Right ventricle myocardium superior (tissue), 1 donor: ENCODE data around the gene EXD3. TPM values are rescaled to one million over a fixed set of nuclear protein-coding genes. Genes with fewer than 3 reads are reported as not detected.

Source experiments
- ATAC-seq: fragments of 200-7000 bp; cut with Tn5 transposase; one replicate; pipeline ENCODE4 v1.9.1; 2020; ENCODE audit warnings: mild to moderate bottlenecking; ENCODE audit not compliant: poor library complexity
- DNase-seq: peaks from one replicate; pipeline ENCODE4 v3.0.0-alpha.2; 2020
- intact Hi-C: fragments of 100-400 bp; cut with DNase I; formaldehyde crosslinking; loops from one replicate; pipeline ENCODE4 v1.11.2; 2022
- total RNA-seq: library from RNA; stranded (reverse); fragmentation: NEBNext Ultra II Directional; extraction: Animal tissue kit (Norgen Biotek cat#: 25700); gene quantifications from one replicate; pipeline ENCODE4 v1.2.1, GENCODE V29; 2021
- donor health status: DM: no; HTN: yes; CAD: no; lungs with severe emphysema.

EXD3 gene
- total RNA-seq, 1 donor from 2014 or later, result 6.9 TPM

DNA sequence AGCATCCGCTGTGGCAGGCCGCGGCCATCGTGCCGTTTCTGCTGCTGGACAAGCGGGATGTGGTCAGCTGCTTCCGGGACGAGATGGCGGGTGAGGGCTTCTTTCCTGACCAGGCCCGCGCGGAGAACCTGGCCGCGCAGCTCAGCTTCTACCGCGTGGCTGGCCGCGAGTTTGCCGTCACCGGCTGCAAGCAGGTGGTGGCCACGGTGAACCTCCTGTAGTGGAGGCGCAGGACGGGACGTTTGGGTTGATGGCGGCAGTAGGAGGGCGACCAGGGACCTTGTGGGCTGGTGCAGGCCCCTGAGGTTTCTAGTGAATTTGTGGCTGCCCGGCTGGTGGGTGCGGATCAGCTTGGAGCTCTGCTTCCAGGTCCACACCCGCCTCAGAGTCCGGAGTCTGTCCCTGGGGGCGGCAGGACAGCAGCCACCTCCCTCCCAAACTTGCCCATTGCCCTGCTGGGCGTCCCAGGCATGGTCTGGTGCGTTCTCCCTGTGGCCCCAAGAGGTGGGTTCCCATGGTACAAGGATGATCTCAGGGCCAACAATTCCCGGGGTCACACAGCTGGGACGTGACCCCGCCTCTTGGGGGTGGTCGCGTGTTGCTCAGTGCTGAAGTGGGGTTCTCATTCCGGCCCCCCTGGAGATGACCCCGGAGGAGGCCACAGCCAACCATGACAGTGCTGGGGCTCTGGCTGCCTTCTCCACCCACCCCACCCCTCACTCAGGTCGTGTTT, 143.1 kb downstream of the EXD3 start:
- ATAC-seq, result no peak
- intact Hi-C loops, result no loop called here
- DNase-seq, result no peak

DNA sequence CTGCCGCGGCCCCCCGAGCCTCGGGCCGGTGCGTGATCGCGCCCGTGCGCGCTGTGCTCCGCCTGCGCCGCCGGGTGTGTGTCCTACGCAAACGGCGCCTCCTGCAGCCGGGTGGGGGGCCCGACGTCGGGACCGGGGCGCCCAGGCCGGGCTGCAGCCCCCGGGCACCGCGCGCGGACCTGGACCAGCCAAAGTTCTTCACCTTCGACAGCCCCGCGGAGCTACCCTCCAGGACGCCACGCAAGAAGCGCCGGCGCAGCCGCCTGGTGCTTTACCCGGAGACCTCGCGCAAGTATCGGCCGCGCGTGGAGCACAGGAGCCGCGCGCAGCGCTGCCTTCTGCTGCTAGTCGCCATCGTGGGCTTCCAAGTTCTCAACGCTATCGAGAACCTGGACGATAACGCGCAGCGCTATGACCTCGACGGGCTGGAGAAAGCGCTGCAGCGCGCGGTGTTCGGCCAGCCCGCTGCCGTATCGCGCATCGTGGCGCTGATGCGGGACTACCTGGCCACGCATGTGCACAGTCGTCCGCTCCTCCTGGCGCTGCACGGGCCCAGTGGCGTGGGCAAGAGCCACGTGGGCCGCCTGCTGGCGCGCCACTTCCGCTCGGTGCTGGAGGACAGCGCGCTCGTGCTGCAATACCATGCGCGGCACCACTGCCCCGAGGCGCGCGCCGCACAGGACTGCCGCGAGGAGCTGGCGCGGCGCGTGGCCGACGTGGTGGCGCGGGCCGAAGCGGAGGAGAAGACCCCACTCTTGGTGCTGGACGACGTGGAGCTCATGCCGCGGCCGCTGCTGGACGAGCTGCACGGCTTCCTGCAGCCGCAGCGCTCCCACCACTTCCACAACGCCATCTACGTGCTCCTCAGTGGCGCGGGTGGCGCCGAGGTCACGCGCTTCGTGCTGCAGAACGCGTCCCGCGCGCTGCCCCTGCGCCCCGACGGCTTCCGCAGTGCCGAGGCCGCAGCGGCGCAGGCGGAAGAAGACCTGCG, 143.9 kb downstream of the EXD3 start:
- intact Hi-C loops, result no loop called here
- no peak for DNase-seq
- no peak for ATAC-seq

DNA sequence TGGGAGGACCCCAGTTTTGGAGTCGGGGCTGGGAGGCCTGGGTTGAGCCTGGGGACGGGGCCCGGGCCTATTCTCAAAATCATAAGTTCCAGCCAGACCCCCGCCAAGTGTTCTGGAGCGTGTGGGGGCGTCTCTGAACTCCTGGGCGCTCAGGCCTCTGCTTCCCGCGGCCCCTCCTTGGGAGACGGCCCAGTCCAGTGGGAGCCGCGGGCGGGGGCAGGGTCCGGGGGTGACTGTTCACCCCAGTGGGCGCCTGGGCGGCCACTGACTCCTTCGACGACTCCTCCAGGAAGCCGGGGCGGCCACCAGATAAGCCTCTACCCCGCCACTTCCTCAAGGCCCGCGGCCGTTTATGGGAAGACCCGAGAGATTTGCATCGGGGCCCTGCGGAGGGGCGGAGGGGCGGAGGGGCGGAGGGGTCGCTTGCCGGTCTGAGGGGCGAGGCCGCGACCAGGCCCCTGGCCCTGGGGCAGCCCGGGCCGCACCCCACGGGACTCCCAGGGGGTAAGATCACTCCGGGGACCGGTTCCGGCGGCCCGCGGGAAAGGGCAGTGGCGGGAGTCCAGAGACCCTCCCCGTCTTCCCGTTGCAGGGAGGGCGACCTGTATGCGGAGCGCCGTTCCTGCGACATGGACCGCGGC, 144.8 kb downstream of the EXD3 start:
- peak; percentile 2 for ATAC-seq
- intact Hi-C loops, result no loop called here
- DNase-seq, result no peak

DNA sequence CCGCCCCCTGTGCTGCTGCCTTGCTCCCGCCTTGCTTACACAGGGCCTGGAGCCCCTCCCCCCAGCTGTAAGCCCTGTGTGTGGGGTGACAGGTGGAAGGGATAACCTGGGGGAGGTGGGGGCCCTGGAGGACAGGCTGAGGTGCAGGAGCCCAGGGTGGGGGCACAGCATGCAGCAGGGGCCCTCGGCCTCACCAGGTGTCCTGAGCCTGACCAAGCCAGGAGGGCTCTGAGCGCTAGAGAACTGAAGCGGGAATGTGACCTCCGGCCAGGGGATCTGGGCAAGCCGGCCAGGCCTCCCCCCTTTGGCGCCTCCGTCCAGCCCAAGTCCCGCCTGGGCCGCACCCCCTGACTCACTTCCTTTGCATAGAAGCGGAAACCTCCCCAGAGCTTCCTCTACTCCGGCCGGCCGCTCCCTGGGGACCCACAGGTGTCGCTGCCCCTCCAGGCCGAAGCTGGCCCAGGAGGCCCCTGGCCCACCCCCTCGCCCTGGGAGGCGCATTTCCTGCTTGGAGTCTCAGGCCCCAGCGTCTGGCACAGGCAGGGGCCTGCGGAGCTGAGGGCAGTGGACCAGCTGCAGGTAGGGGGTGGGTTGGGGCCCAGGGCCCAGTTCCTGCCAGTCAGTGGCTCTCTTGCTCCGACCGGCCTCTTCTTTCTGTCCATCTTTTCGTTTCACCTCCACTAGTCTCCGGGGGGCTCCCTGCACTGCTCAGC, 145.5 kb downstream of the EXD3 start, which contains the start of gene TOR4A:
Gene TOR4A, plus strand, starts transcription at position 398 of the 713 bp plus-strand sequence. CDS start 964 bp downstream, outside the sequence.
- intact Hi-C loops, result no loop called here

DNA sequence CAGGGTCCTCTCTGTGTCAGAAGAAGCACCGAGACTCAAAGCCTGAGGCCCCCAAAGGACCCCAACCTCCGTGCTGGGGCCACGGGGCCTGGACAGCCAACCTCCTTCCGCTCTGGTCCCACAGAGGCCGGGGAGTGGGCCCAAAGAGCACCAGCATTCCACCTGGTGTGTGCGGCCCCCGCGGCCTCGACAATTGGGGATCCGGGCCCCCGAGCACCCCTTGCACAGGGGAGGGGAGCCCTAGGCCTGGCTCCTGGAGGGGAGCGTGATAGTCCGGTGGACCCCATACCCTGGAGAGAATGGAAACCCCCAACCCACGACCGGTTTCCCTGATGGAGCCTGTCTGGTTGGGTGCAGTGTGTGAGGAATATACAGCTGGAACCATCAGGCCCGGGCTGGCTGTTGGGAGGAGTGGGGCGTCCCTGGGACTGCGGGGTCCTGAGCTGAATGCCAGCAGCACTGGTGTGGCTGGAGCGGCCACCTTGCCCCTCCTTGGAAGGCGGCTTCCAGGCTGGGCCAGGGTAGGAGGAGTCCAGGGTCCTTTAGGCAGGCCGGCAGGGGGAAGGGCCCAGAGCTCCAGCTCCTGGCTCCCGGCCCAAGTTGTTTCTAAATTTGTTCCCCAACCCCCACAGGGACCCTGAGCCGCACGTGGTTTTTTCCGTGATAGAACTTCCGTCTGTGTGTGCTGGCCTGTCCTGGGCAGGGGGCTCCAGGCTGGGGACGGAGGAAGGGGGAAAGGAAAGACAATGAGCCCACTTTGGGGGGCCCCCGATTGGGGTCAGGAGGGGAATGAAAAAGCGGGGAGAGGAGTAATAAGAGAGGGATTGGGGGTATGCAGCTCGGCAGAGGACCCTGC, 146.3 kb downstream of the EXD3 start:
- intact Hi-C loops, result no loop called here
- DNase-seq (peak; percentile 91), ATAC-seq (peak; percentile 84)

More for the DNA sequence above, 145.5 kb downstream of the EXD3 start, which contains the start of gene TOR4A:
- ATAC-seq (peak; percentile 77), DNase-seq (peak; percentile 93)

DNA sequence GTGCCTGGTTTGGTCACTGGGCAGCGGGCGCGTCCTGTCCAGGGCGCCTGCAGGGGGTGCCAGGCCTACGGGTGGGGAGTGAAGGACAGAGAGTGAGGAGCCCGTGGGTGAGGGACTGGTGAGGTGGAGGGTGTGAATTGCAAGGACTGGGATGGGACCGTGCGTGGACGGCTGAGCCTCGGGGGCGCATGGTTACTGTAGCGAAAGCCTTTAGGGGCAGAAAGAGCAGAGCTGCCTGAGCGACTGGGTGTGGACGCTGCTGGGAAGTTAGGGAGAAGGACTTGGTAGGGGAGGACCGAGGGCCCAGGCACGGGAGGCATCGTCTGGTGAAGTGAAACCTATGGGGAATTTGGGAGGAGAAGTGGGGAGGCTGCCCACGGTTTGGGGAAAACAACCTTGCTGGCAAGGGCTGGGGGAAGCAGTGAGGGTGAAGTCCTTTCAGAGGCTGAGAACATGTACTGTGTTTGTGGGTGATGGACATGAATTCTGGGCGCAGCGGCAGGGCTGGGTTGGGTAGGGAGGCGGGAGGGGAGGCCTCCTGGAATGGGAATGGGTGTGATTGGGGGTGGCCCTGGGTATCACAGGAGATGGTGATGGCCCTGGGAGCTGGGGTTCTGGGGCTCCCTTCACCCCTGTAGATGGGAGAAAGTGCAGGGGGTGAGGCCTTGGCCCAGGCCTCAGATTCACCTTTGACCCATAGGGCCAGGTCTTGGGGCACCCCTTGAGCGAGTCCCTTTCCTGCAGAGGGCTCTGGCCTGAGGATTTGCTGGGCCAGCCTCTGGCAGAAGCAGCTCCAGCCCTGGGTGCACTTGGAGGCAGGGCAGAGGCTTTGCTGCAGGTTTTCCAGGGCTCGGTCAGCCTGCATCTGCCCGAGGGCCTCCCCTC, 147.1 kb downstream of the EXD3 start:
- DNase-seq (no peak), ATAC-seq (no peak)
- intact Hi-C loops, result no loop called here

DNA sequence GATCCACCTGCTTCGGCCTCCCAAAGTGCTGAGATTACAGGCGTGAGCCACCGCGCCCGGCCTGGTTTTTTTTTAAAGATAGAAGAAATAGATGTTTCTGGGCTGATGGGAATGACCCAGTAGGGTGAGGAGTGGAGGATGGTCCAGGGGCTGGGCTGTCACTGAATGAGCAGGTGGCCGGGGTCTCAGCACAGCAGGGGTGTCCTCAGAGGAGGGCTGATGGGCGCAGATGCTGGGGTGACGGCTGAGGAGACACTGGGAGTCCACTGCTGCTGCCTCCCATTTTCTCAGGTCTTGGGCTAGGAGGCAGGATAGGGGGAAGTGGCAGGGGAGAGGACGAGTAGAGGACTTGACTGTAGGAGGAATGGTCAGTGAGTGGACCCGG, 147.8 kb downstream of the EXD3 start:
- no peak for ATAC-seq
- no peak for DNase-seq
- intact Hi-C loops, result no loop called here

DNA sequence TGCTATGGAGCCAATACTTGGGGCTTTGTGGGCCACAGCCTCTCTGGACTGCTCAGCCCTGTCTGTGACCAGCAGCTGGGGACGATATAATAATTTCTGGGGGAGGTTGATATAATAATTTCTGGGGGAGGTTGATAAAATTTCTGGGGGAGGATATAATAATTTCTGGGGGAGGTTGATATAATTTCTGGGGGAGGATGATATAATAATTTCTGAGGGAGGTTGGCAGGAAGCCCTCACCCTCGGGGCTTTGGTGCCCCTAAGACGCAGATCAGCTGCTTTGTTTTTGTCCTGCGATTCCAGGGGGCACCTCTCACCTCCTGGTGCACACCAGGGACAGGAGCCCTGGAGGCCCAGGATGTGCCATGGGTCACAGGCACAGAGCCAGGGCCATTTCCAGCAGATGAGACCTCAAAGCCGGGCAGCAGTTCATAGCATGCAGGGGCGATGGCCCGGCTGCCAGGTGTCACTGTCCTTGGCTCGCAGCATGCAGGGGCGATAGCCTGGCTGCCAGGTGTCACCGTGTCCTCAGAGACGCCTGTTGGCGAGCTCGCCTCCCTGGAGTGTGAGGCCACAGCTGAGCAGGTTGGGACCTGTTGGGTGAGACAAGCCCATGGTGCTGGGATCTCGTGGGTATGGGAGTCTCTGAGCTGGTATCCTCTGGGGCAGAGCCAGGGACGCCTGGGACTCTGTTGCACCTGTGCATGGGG, 149.2 kb downstream of the EXD3 start:
- no peak for DNase-seq

DNA sequence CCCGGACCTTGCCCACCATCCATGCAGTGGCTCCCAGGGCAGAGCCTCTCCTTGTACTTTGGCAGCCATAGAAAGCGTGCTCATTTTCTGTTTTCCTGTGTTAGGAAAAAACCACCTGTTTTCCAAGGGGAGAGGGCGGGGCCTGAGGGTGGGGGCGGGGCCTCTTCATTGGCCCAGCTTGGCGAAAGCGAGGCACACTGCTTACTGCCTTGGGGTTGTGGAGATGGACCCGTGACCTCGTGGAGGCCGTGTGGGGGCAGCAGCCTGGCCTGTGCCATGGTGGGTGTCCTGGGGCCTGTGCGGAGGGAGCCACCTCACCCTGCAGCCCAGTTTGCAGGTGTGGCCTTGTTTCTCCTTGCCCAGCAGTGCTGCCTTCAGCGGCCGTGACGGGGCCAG, 149.9 kb downstream of the EXD3 start:
- intact Hi-C loops, result no loop called here
- ATAC-seq, result no peak
- no peak for DNase-seq

More for the DNA sequence above, 149.2 kb downstream of the EXD3 start:
- ATAC-seq, result no peak
- intact Hi-C loops, result no loop called here

DNA sequence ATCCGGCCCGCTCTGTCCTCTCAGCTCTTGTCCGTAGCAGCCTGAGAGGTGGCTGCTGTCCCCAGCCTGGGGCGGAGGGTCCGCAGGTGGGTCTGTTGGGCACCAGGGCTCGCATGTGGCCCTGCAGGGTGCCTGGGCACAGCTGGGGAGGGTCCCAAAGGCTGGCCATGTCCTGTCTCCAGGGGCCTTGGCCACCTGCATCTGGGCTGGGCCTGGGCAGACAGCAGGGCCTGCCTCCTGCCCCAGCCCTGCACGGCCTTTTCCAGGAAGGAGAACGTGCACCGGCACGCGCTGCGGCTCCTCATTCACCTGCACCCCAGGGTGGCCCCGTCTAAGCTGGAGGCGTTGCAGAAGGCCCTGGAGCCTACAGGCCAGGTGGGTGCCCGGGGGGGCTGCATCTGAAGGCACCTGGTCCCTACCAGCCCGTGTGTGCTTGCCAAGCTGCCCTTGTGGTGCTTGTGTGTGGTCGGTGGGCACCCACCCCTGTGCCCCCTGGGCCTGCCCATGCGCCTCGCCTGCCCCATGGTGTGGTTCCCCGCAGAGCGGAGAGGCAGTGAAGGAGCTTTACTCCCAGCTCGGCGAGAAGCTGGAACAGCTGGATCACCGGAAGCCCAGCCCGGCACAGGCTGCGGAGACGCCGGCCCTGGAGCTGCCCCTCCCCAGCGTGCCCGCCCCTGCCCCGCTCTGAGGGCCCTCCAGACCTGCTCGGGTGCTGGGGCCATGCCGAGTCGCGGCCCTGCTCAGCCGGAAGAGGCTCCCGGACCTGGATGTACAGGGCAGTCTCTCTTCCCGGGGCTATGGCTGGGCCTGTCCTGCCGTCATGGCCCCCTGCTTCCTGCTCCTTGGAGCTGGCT, 150.5 kb downstream of the EXD3 start:
- ATAC-seq (no peak), DNase-seq (no peak)
- intact Hi-C loops, result no loop called here

DNA sequence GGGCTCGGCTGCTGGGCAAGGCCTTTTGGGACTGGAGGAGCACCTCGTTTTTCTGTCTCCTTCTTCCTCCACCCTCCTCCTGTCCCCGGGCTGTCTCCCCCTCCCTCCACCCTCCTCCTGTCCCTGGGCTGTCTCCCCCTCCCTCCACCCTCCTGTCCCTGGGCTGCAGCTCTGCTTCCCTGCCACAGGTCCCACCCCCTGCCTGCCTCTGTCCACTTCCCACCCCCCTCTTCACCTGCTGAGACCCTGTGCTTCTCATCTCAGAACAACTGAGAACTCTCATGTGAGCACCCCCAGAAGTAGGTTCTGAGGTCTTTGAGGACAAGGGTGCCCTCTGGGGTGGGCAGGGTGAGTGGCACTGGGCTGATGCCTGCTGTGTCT, 151.3 kb downstream of the EXD3 start:
- intact Hi-C loops, result no loop called here
- DNase-seq (no peak), ATAC-seq (no peak)

DNA sequence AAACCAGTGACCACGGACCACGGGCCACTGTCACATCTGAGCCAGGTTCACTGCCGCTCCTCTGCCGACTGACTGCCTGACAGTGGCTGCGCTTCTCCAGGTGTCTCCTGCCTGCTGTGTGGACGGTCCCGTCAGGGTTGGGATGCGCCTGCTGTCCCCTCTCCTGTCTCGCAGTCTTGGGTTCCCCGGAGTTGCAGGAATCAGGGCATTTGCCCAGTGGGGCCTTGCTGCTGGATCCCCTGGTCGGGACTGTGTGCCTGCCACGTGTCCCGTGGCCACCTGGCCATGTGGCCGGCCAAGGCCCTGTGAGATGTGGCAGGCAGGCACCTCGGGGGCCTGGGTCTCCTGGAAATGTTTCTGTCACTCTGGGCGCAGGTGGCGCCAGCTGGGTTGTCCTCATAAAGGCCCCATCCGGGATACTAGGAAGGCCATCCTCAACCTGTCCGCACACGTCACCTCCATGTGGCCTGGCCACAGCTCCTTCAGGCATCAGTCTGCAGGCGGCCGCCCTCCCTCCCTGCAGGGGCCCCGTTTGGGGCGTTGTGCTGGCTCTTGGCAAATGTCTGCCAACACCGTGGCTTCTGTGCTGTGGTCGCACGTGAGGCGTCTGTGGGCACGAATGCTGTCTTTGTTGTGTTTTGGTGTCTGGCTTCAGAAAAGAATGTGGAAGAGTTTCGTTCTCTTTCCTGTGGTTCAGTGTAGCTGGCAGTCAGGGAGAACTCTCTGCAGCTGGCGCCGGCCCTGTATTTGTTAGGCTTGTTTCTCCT, 151.8 kb downstream of the EXD3 start:
- ATAC-seq (peak; percentile 8), DNase-seq (no peak)
- intact Hi-C loops, result no loop called here

DNA sequence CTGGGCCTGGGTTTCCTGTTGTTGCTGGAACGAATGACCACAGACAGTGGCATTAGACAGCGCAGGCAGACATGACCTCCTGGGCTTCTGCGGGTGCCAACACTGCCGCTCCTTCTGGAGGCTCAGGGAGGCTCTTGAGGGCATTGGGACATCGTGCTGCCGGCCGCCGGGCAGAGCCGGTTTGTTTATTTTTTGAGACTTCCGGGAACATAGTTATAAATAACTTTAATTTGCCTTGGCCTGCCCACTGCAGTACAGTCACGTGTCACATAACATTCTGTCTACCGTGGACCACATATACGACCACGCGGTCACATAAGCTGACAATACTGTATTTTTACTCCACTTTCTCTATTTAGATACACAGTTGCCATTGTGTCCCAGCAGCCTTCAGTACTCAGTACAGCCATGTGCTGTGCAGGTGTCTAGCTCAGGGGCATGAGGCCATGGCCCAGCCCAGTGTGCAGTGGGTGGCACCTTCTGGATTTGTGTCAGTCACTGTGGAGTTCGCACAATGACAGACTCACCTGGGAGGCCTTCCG, 153.7 kb downstream of the EXD3 start:
- intact Hi-C loops, result no loop called here
- DNase-seq, result no peak
- ATAC-seq, result peak; percentile 75

DNA sequence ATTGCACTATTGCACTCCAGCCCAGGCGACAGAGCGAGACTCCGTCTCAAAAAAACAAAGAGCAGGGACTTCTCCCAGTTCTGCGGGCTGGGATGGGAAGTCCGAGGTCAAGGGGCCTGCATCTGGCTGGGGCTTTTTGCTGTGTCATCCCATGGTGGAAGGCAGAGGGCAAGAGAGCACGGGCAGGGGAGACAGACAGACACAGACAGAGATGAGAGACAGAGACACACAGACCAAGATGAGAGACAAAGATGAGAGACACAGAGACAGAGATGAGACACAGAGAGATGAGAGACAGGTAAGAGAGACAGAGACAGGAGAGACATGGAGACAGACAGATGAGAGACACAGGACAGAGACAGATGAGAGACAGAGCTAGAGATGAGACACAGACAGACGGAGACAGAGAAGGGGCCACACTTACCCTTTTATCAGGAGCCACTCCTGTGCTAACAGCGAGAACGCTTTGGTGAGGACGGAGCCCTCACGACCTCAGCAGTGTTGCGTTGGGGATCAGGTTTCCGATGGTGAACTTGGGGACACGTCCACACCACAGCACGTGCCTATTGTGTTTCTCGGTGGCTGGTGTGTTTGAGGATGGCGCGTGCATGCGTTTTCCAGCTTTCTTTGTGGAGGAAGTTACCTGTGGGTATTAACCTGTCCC, 154.3 kb downstream of the EXD3 start:
- ATAC-seq, result peak; percentile 8
- DNase-seq, result no peak
- intact Hi-C loops, result no loop called here
